ENCODE results near the gene RAB41.

RAB41 gene

DNA sequence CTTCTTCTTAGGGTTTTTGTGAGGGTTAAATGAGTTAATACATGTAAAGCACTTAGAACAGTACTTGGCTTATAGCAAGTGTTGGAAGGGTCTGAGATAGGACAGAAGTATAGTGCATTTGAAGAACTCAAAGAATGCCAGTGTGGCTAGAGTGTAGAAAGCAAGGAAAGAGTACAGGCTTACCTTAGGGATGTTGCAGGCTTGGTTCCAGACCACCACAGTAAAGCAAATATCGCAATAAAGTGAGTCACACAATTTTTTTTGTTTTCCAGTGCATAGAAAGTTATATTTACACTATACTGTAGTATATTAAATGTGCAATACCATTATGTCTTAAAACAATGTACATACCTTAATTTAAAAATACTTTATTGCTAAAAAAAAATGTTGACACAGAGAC is 49.2 kb downstream of the RAB41 start:
- Mint-ChIP-seq H3K4me3 (no peak overlapping the region), H3K4me1 (no peaks in the 10 kb centered on the region), H3K36me3 (ENCODE audit: low read depth) (peaks cover 25% of the 10 kb centered on the region), H3K27ac (no peak overlapping the region), H3K9me3 (peaks cover 7% of the 10 kb centered on the region), H3K27me3 (ENCODE audit: low read depth, poor library complexity) (no peaks in the 10 kb centered on the region)
- no peak for TF ChIP-seq CTCF (IDR thresholded peaks at IDR 0.05)
- DNase-seq, result no peak

DNA sequence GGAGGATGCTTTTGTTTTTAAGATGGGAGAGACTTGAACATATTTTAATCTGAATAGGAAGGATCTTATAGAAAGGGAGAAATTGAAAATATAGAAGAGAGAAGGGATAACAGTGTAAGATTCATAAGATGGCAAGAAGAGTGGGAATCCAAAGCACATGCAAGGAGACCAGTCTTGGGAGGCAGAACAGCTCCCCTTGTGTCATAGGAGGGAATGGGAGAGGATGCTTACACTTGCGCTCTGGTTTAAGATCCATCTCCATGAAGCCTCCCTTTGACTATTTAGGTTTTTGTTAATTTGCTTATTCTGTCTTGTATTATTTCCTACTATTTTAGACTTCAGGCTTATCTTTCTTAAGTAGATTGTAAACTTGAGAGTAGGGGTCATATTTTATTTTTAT is 50.6 kb downstream of the RAB41 start:
- H3K27ac Mint-ChIP-seq, result no peak overlapping the region
- H3K4me1 Mint-ChIP-seq, result no peaks in the 10 kb centered on the region
- H3K4me3 Mint-ChIP-seq, result no peak overlapping the region
- TF ChIP-seq CTCF (IDR thresholded peaks at IDR 0.05), result no peak
- H3K36me3 Mint-ChIP-seq (ENCODE audit: low read depth), result peaks cover 30% of the 10 kb centered on the region
- no peak for DNase-seq
- peaks cover 11% of the 10 kb centered on the region for H3K9me3 Mint-ChIP-seq
- H3K27me3 Mint-ChIP-seq (ENCODE audit: low read depth, poor library complexity), result no peaks in the 10 kb centered on the region
